ENCODE results near the gene PLA2G4A.

- TF ChIP-seq POLR2A (IDR thresholded peaks at IDR 0.05) = no peak
- TF ChIP-seq, protein P1, sequence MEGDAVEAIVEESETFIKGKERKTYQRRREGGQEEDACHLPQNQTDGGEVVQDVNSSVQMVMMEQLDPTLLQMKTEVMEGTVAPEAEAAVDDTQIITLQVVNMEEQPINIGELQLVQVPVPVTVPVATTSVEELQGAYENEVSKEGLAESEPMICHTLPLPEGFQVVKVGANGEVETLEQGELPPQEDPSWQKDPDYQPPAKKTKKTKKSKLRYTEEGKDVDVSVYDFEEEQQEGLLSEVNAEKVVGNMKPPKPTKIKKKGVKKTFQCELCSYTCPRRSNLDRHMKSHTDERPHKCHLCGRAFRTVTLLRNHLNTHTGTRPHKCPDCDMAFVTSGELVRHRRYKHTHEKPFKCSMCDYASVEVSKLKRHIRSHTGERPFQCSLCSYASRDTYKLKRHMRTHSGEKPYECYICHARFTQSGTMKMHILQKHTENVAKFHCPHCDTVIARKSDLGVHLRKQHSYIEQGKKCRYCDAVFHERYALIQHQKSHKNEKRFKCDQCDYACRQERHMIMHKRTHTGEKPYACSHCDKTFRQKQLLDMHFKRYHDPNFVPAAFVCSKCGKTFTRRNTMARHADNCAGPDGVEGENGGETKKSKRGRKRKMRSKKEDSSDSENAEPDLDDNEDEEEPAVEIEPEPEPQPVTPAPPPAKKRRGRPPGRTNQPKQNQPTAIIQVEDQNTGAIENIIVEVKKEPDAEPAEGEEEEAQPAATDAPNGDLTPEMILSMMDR (IDR thresholded peaks at IDR 0.05) = no peak
Measured at GRCh38 chr1:186978596-186979556, 150.1 kb downstream of the PLA2G4A start.
